Measurements from ENCODE around the gene LDLRAD4.

LDLRAD4 gene

GRCh38 chr18:13625843-13626543 lies 407.4 kb downstream of the LDLRAD4 start:
- DNase-seq: no peak

GRCh38 chr18:13626544-13626908 lies 408.0 kb downstream of the LDLRAD4 start:
- no peak for DNase-seq

- no peak for DNase-seq
These were observed 409.1 kb downstream of the LDLRAD4 start for GRCh38 chr18:13627639-13628038.

GRCh38 chr18:13628211-13628610 lies 409.7 kb downstream of the LDLRAD4 start:
- DNase-seq: no peak

GRCh38 chr18:13629841-13630715 lies 411.5 kb downstream of the LDLRAD4 start:
- DNase-seq: peak; percentile 62 to 93

- DNase-seq: no peak
These were observed 412.2 kb downstream of the LDLRAD4 start for GRCh38 chr18:13630716-13631268.

- DNase-seq: no peak
These were observed 415.1 kb downstream of the LDLRAD4 start for GRCh38 chr18:13633700-13634099.

GRCh38 chr18:13635046-13635445 lies 416.5 kb downstream of the LDLRAD4 start:
- DNase-seq: peak in 1 of 2 donors; percentile 47

- no peak for DNase-seq
These were observed 420.4 kb downstream of the LDLRAD4 start for GRCh38 chr18:13638719-13639595.

- no peak for DNase-seq
These were observed 421.8 kb downstream of the LDLRAD4 start for GRCh38 chr18:13640266-13640860.

- no peak for DNase-seq
These were observed 423.2 kb downstream of the LDLRAD4 start for GRCh38 chr18:13641551-13642439.

- no peak for DNase-seq
These were observed 423.9 kb downstream of the LDLRAD4 start for GRCh38 chr18:13642440-13642827.

GRCh38 chr18:13643261-13643751 lies 424.7 kb downstream of the LDLRAD4 start:
- no peak for DNase-seq

- DNase-seq: no peak
These were observed 426.5 kb downstream of the LDLRAD4 start for GRCh38 chr18:13645093-13645492.

- DNase-seq: no peak
These were observed 428.1 kb downstream of the LDLRAD4 start for GRCh38 chr18:13646633-13647032.

- DNase-seq: no peak
These were observed 429.2 kb downstream of the LDLRAD4 start for GRCh38 chr18:13647761-13648160.

GRCh38 chr18:13649397-13650390 lies 431.1 kb downstream of the LDLRAD4 start:
- DNase-seq: no peak

- DNase-seq: peak; percentile 28
These were observed 435.3 kb downstream of the LDLRAD4 start for GRCh38 chr18:13653746-13654433.

GRCh38 chr18:13657974-13658373 lies 439.4 kb downstream of the LDLRAD4 start:
- no peak for DNase-seq

Data from hippocampal formation (tissue), 2 donors.